Measurements from ENCODE around the gene CFAP141.

Gene CFAP141

GRCh38 chr1:154170547-154171222, 35.4 kb downstream of the CFAP141 start:
- no peak for DNase-seq

DNA sequence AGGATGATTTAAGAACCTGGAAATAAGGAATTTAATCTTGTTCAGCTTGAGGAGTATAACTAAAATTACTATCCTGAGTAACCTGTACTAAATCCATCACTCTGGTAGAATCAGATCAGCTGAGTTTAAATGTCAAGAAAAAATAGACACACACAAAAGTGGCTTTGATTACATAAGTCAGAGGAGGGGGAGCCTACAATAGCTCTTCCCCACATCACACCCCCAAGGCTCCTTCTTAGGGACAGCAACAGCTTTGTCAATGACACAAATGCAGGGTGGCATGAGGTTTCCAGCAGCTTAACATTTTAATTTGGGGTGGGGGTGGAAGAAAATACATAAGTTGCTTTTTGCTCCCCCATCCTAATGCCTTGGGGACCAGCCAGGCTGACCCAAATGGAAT, 38.7 kb downstream of the CFAP141 start:
- no peak for DNase-seq

- DNase-seq = no peak
Measured at GRCh38 chr1:154166207-154166606, 39.9 kb downstream of the CFAP141 start.

DNA sequence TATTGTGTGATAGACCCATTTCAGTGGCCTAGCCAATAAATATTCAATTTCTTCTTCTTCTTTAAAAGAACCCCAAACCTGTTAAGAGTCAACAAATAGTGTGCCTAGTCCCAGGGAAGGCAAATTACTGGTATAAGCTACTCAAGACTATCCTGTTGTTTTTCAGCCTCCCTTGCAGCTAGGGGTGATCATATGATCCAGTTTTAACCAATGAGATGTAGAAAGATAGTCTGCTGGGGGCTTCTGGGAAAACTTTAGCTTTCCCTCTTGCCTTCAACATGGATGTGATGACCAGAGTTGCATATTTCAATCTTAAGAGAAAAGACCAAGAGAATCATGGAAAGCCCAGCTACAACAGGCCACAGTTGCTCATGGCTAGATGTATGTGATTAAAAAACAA, 46.6 kb downstream of the CFAP141 start:
- DNase-seq = no peak

DNA sequence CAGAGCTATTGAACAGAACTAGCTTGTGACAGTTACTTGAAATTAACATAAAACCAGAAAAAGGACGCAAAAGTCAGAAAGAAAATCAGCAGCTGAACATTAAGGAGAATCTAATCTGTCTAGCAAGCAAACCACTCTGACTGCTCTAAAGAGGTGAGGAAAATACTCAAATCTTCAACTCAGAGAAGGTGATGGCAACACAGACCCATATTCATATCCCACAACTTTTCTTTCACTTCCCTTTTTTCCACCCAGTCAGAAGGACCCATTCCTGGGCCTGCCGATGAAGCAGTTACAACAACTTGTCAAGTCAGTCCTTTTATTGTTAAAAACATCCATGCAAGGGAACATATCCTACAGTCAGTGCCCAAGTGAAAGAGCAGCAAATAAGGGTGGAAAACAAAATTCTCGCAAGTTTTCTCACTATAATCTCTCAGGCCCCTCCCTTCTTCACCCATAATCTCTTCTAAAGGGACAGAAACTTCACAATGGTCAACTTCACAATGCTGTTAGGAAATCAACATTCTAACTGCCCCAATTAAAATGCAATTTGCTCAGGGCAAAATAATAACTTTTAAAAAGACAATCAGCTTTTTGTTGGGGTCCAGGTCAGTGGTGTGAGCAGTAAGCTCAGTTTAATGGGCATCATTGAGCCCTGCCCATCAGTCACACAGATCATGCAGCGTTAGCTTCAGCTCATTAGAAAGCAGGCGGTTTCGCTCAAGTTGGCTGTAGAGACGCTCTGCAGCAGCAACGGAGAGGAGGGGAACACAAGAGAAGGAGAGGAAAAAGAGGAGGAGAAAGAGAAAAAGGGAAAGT, 47.6 kb downstream of the CFAP141 start:
- DNase-seq = no peak

DNA sequence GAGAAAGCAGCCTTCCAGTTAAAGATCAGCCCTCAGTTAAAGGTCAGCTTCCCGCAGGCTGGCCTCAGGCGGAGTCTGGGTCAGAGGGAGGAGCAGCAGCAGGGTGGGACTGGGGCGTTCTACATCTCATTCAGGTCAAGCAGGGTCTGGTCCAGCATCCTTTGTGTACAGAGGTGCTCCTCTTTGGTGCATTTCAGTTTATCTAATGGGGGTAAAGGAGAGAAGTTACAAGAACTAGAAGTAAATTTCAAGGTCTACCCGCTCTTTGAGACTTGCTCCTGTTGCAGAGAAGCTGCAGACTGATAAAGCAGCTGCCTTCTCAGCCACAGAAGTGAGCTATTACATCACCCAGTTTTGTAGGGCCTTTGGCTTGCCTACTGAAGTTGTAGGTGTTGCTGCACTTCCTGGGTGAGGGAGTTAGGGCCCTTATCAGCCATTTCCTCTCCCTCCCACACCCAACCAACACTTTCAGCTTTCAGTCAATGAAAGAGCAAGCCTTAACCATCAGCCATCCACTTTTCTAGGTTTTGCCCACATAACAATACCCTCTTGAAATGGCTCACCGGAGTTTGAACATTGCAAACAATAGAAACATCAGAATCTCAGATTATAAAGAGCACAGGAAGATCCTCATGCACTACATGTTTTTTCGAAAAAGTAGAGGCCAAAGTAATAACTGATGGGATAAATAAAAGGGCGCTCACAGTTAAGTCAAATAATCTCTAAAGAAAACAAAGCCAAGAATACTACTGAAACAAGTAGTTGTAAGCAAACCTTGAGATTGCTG, 48.4 kb downstream of the CFAP141 start:
- no peak for DNase-seq

DNA sequence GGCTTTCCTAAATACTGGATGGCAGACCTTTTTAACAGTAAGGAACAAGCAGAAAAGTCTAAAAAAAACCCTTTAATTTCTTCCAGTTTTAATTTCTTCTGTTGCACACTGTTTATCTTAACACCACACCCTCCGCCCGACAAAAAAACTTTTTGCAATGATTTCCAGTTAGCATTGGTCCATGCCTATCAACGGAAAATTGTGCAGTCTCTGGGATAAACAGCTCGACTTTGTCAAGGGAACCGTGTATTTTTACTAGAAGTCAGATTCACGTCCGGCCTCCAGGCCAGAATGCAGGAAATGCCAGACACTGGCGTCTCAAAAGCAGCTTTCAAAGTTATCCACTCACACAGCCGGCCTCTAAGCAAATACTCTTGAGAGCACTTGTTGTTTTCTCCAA, 50.9 kb downstream of the CFAP141 start:
- no peak for DNase-seq

DNA sequence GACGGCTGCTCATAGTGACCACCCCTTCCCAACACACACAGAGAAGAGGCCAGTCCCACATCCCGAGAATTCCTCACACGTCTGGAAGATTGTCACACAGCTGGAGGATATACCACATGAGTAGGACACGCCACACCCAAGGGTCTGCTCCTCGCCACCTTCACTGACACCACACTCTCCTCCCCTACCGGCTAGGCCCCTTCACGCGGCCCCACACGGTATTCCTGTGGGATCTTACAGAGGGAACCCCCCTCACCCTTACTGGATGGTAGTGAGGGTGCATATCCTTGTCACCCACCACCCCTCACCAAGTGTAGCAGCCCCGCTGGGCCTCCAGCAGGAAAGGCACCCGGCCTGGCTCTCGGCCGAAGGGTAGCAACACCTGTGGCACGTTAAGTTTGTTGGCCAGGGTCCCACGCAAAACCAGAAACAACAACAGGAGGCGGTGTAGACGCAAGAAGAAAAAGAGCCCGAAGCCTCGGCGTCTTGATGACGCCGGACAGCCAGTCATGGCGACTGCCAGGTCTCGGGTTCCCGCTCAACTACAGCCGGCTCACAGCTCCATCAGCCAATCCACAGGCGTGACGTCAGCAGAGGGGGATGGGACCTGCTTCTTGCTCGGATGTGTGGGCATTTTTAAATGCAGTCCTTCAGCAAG, 51.5 kb downstream of the CFAP141 start, which contains the start of gene NUP210L:
Gene NUP210L (minus strand): TSS at position 540 of the 658 bp plus-strand sequence.
- no peak for DNase-seq

GRCh38 chr1:154154053-154154452, 52.1 kb downstream of the CFAP141 start:
- no peak for DNase-seq

- DNase-seq = no peak
Measured at GRCh38 chr1:154151311-154151710, 54.8 kb downstream of the CFAP141 start.
